HG03342 (cell line): ENCODE data around the gene JAZF1.
"Not testable (repeated sequence)": the region's sequence is repeated elsewhere in the genome, so short reads cannot be mapped to it uniquely, and the experiment has no call there.

ENCODE experiments used
- ATAC-seq: cut with Tn5 transposase; IDR thresholded peaks from one replicate; pipeline ENCODE4 v1.9.1; 2021; ENCODE audit warnings: mild to moderate bottlenecking, moderate library complexity; ENCODE audit not compliant: unreplicated experiment

Gene JAZF1

DNA sequence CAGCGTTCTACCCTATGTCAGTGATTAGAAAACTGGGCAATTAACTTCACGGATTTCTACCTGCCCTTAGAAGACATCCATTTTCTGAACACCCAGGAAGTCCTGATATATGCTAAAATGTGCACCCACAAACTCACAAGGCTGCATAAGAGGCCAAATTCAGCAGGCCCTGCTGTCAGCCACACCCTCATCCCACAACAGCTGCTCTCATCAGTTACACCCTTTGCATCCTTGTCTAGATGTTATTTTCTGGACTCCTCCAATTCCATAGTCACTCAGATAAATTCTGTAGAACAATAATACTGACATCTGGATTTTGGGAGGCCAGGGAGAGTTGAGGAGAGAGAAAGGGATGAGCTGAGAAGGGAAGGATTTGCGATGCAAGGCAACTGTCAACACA is 231.7 kb downstream of the JAZF1 start:
- ATAC-seq: no peak

DNA sequence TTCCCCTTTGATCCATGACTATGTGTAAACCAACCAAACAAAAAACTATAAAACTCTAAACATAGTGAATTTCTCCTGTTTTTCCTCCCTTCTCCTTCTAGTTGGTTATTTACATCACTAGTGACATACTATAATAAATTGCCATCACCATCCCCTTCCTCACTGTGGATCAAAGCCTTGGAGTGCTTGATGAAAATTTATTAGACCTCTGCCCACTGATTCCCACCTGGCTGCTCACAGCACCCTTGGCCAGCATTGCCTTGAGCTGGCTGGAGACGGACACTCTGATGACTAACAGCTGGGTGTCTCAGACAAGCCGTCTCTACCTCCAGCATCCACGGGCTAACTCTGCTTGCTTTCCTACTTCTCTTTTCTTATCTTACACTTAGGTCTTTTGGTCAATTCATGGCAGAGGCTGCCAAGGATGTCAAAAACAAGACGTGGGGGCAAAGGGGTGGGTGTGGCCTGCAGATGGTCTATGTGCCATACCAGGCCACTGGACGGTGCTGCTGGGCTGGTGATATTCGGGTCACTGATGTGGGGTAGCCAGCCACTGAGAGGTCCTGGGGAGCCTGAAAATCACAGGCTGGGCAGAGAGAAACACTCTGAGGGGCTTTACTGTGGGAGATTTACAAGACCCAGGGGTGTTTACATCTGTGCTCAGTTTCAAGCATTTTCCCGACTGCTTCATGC is 232.9 kb downstream of the JAZF1 start:
- no peak for ATAC-seq

DNA sequence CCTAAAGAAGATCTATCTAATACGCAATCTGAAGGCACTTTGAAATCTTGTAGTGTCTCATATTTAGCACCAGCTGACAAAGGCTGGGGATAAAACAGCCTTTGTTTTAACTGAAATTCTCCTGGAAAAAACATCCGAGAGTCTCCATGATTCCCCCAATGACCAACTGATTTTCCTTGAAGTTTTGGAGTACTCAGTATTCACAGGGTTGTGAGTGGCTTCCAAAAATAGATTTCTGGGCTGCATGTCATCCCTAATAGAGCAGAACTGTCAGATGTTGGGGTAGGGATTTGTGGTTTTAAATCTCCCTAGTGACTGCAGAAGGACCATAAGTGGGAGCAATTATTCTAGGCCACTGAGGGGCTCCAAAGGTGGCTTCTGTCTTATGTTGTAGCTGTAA is 234.2 kb downstream of the JAZF1 start:
- ATAC-seq: no peak

DNA sequence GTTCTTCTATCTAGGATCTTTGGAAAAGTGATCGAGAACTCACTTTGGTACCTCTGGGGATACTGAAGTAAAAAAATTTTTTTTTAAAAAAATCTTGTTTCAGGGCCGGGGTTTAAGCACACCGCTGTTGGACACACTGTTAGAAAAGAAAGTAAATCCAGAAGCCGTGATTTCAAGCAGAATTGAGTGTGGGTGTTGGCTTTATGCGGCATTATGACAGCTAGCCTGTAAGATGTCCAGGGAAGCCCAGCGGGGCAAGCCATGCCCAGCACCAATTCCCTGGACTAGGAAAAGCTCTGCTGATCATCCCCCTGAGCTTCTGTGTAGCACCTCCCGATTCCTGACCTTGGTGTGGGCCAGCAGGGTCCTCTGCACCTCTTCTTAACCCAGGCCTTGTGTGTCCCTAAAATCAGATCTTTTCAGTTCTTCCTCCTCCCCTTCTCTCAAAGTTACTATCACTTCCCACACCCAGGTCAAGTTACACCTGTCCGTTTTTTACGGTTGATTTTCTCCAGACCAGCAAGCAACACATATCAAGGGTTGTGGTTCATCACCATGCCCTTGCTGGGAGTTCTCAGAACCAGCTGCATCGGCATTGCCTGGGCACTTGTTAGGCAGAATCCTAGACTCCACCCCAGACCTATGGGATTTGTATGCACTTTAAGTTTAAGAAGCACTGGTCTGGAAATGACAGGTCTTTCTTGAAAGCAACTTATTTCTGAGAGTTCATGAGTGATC is 235.4 kb downstream of the JAZF1 start:
- ATAC-seq: no peak

DNA sequence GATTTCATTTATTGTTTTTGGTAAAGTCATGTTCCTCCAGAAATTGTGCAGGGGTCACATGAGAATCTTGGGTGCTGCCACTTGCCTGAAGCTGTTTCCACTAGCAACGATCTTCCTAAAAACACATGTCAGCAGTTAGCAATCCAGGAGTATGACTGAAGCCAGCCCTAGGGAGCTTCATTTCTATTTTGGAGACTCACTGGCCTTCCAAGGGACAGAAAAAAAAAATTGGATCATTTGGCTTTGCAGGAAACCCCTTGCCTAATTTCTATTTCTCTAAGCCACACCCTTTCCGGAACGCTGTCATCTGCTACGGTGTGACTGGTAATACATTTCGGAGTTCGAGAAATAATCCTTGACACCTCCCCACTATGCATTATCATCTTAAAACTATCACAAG is 236.0 kb downstream of the JAZF1 start:
- ATAC-seq: no peak

DNA sequence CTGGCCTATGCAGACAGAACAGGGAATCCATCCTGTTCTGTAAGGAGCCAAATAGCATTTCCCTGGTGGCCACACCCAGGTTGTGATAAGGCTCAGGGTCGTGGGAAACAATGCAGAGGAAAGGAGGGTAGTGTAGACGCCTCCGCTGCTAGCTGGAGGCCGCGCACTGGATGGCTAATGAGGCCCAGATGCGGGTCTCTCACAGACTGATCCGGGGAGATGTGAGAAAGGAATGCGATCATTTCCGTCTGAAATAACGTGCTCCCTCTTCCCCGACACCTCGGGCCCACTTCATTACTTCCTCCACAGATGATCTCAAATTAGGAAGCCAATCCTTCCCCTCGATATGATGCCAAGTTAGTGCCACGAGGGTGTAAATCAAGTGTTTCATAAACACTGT is 237.4 kb downstream of the JAZF1 start:
- no peak for ATAC-seq

DNA sequence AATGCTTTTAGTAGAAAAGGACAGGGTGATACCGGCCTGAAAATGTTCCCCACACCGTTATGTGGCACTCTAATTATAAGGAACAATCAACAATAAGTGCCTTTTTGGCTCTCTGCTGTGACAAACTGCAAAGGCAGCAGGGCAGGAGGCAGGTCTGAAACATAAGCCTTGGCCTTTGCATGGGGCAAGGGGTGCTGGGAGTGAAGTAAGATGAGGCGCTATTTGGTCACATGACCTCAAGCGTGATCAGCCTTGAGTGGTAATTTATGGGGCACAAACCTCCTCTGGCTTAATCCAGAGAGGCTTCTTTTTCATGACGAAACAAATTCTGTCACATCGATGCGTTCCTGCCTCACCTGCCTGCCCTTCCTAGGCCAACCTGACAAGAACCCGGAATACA is 237.9 kb downstream of the JAZF1 start:
- ATAC-seq: no peak

DNA sequence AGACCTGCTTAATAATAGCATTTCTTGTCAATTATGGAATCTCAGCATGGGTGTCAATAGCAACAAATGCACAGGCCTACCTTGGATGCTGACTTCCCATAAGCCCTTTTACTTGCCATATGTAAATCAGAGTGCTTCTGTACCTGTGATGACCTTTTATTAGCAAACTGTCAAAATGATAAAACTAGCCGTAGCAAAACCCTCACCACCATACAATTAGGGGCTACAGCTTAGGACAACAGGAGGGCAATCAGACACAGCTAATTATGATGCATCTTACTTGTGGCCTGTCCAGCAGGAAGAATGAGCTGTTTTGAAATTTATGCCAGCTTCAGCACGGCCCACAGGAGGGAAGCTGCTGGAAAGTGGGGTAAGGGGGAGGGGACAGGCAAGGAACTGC is 239.1 kb downstream of the JAZF1 start:
- no peak for ATAC-seq

DNA sequence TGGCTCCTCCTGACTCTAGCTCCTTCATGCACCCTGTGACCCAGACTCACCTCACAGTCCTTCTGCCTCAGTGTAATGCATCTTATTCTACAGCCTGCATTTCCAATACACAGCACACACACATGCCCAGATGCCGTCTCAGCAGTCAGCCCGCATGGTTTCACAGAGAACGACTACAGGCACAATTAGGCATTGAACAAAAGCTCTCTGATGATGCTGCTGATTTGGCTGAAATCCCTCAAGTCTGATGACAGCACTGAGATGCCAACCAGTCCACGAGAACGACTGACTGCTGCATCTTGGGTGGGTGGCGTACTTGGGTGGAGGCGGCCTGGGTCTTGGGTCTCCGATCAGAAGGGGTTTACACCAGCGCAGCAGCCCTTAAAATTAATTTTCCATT is 240.3 kb downstream of the JAZF1 start:
- no peak for ATAC-seq

DNA sequence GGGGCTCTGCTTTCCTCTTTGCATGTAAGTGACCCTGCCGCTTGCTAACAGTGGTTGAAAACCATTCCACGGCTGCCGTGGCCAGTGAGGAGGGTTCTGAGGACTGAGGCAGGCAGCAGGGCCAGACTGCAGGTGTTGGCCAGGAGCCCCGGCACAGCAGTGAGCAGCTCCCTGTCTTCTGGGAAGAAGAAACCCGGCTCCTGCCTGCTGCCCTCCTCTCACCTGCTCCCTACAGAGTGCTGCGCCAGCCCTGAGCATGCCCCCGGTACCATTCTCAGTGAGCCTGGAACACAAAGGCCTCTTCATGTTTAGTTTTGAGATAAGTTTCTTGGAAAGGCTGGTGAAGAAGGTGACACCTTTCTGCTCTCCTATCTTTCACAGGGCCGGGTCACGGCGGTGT is 240.7 kb downstream of the JAZF1 start:
- no peak for ATAC-seq

DNA sequence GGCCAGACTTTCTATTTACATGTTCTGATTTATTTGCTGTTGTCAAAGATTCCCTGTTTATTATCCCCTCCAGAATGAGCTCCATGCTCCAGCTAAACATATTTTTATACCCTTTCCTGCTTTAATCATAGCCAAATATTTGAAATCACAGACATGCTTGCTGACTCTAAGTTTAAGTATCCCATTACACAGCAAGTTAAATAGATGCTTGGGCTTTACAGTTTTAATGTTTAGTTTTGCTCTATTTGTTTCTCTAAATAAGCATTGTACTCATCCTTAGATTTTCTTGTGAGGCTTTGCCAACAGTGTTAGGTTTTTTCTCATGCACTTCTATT is 243.9 kb downstream of the JAZF1 start:
- no peak for ATAC-seq

DNA sequence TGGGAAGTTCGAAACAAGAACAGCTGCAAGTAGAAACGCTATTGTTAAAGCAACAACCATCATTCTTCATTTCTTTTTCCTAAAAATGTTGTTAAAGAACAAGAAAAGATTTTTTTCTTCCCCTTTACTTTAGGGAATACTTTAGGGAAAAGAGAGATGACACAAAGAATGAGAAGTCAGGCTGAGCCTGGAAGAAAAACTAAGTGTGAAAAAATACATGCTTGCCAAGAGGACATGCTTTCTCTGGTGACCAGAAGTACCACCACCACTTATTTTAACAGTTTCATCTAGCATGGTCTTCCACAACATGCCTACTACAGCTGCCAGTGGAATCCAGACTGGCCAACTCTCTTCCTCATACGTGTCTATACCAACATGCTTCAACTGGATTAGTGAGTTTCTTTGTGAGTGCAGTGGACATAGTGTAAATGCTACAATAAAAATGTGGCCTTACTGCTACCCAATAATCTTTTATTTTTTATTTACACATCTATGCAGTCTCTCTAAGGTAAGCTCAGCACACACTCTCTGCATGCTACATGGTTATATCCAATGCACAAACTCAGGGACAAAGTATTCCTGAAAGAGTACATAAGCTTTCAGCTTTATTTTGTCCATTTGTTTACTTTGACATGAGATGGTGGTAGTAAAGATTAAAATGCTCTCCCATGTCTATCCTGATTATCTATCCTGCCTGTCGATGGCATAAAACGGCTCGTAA is 244.4 kb downstream of the JAZF1 start:
- no peak for ATAC-seq

DNA sequence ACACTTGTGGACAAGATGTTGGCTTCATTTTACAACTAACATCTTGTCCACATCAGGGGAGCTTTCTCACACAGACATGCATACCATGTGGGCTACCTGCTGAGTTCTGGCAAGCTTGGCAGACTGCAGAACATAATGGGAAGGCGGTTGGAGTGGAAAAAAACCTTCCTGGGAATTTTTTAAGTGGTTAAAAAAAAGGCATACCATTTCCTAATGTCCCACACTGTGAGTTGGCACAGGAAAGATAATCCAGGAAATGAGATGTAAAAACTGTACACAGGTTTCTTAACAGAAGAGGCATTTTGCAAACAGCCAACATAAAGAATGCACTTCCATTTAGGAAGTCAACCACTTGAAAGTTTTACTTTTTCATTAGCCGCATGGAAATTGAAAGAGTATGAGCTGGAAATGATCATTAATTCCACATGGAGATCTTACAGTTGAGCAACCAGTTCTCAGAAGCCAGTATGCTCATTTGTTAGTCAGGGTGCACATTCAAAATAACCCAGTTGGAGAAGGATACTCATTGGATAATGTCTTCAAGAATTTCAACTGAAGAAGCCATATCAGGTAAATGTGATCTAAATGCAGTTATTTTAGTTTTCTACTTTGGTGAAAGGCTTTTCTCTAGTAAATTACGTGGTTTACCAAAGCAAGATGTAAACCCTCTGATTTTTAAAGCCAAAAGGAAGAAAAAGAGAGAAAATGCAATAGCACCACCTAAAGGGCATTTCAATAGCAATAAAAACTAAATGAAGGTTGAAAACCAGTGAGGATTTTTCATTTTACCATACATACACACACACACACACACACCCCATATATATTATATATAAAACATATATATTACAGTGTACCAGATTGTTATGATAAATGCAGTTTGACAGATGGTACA is 246.7 kb downstream of the JAZF1 start:
- ATAC-seq: no peak

DNA sequence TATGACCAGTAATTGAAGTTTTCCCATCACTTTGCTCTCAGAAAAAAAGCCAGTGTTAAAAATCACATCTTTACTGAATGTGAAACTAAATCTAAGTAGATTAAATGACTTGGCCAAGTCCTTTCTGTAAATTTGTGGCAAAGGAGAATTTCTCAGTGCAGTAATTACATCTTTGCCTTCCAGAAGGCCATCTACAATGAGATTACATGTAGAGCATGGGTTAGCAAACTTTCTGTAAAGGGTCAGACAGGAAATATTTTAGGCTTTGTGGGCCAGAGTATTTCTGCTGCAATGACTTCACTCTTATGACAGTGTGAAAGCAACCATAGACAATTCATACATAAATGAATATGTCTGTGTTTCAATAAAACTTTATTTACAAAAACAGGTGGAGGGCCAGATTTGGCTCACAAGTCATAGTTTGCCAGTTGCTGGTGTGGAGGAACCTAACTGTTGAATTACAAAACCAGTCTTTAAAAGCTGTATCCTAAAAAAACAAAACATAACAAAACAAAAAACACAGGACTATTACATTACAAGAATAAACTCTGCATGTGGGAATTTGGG is 249.6 kb downstream of the JAZF1 start:
- ATAC-seq: no peak

DNA sequence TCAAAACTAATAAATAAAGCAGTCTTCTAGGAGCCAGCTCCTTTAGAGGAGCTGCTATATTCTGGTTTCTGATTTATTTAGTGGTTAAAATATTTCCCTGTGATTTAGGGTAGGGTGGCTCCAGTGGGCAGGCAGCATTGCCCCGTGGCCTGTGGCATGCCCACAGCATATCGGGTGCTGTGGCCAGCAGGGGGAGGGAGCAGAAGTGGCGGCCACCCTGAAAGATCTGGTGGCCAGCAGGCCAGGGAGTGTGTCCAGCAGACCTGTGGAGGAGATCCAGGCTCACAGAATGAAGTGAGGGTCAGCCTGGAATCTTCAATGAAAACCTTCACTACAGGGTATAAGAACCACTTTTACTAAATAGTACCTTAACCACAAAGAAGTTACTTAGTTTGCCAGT is 251.5 kb downstream of the JAZF1 start:
- no peak for ATAC-seq

DNA sequence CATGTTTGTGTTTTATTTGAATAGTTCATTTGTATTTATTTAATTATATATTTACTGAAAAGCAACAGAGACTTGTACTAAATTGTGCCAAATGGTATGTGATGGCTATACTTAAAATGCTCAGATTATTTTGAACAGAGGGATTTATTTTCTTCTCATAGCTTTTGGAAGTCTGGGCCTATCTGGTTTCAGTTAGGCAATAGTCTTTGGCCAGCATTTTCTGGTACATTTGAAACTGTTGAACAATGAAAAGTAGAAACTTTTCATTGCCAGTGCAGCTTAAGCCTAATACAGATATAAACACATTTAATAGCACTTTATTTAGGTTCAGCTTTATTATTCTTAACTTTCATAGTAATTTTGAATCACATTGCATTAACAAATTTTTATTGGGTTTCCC is 252.6 kb downstream of the JAZF1 start:
- no peak for ATAC-seq

DNA sequence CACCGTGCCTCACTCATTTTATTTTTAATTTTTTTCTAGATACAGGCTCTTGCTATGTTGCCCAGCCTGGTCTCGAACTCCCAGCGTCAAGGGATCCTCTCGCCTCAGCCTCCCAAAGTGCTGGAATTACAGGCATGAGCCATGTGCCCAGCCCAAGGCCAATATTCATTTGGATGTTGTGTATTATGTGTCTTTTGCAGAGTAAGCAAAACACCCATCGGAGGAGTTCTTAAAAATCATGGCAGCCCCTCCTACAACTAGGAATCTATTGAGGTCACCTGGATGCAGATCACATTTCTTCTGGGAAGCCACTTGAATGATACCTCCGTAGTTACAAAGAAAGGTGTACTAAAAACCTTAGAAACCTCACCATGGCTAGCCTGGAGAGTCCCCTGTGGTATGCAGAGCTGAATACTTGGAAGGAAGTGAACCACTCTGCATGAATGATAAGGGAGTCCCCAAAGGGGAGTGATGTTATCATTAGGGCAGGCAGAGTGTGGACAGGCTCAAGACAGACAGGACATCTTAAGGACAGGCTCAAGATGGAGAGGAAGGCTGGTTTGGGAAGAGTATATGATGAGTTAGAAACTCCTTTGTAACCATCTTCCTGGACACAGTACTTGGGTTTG is 254.9 kb downstream of the JAZF1 start:
- ATAC-seq: no peak

DNA sequence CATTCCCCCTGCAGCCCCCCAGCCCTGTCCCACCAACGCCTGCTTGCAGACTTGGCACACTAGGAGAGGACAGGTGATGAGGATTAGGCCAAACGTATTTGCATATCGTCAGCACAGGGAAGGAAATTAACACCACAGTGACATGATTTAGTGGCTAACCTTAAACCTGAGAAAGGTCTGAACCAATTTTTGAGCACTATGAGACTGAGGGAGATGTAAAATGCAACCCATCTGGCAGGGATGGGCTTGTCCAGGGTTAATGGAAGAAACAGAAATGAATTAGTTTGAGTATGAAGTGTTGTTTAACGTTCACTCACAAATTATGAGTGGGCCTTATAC is 257.0 kb downstream of the JAZF1 start:
- no peak for ATAC-seq

DNA sequence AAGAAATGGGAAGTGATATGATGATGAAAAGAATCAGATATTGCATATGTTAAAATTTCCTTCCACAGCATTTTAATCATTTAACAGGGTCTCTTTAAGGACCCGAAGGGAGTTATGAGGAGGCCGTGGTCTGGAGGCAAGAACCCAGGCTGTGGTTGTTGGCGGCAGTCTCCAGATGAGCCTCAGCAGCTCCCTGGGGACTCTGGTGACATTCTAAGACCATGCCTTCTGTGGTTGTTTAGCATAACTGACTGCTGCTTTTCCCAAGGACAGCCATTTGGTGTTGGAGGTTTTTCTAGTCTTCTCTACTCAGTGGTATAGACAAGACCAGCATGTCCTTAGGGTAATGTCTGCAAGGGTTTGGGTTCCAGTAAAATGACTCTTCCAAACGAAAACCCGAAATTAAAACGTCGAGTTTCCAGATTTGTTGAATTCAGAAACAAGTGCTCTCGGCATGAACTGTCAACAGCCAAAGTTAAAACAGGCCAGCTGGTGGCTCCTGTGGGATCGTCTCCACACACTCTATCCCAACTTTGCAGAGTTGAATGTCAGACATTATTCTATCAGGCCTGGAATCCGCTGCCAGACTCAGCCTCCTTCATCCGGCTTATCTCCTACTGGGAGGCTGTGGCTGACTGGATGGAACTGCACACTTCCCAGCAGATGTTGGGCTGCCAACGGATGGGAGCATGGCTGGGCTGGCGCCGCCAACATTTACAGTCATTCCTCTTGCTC is 257.5 kb downstream of the JAZF1 start:
- no peak for ATAC-seq

DNA sequence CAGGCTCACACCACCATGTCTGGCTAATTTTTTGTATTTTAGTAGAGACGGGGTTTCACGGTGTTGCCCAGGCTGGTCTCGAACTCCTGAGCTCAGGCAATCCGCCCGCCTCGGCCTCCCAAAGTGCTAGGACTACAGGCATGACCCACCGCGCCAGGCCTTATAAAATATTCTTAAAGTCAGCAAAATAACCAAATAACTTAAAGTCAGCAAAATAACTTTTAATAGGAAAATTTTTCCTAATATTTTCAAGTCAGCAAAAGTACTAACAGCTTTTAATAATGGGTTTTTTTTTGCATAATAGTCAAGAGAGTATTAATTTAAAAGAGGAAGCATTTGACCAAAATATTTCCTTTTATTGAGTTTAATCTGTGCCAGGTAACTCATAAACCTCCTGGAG is 258.2 kb downstream of the JAZF1 start:
- not testable (repeated sequence) for ATAC-seq
